Astrocyte of the hippocampus (primary cell): ENCODE results near the gene PEX11B.

ENCODE experiments used
- DNase-seq: peaks from one replicate; pipeline ENCODE4 v3.0.0; 2011; ENCODE audit warnings: low read depth, low spot score

The PEX11B gene

GRCh38 chr1:145908653-145909052 lies 9.9 kb downstream of the PEX11B start:
- peak; percentile 31 for DNase-seq

- DNase-seq = no peak
Observed at GRCh38 chr1:145906954-145907753, 11.4 kb downstream of the PEX11B start.

- DNase-seq = no peak
Observed at GRCh38 chr1:145901312-145902021, 17.1 kb downstream of the PEX11B start.

- no peak for DNase-seq
Observed at GRCh38 chr1:145898756-145899155, 19.8 kb downstream of the PEX11B start.

GRCh38 chr1:145897969-145898368 lies 20.5 kb downstream of the PEX11B start:
- no peak for DNase-seq

GRCh38 chr1:145895471-145895870 lies 23.0 kb downstream of the PEX11B start:
- no peak for DNase-seq

GRCh38 chr1:145893306-145894055 lies 25.0 kb downstream of the PEX11B start:
- no peak for DNase-seq

GRCh38 chr1:145892486-145893087 lies 25.9 kb downstream of the PEX11B start:
- DNase-seq = peak; percentile 69

GRCh38 chr1:145891587-145892485 lies 26.7 kb downstream of the PEX11B start:
- DNase-seq = peak; percentile 99

GRCh38 chr1:145891143-145891542 lies 27.4 kb downstream of the PEX11B start:
- DNase-seq = peak; percentile 79

GRCh38 chr1:145889722-145890121 lies 28.8 kb downstream of the PEX11B start:
- DNase-seq = no peak

GRCh38 chr1:145887631-145888030 lies 30.9 kb downstream of the PEX11B start:
- peak; percentile 39 for DNase-seq

- no peak for DNase-seq
Observed at GRCh38 chr1:145886816-145887215, 31.7 kb downstream of the PEX11B start.

- no peak for DNase-seq
Observed at GRCh38 chr1:145886390-145886789, 32.1 kb downstream of the PEX11B start.

GRCh38 chr1:145885738-145886287 lies 32.7 kb downstream of the PEX11B start, which contains the start of gene ANKRD35:
ANKRD35 (minus strand) TSS chr1:145885866; CDS start chr1:145885758, 108 bp downstream.
- peak; percentile 80 for DNase-seq

GRCh38 chr1:145884675-145885074 lies 33.8 kb downstream of the PEX11B start:
- DNase-seq = no peak

- no peak for DNase-seq
Observed at GRCh38 chr1:145879775-145880174, 38.7 kb downstream of the PEX11B start.

- DNase-seq = no peak
Observed at GRCh38 chr1:145878724-145879123, 39.8 kb downstream of the PEX11B start.

- DNase-seq = no peak
Observed at GRCh38 chr1:145877923-145878486, 40.5 kb downstream of the PEX11B start.

- DNase-seq = no peak
Observed at GRCh38 chr1:145874646-145875045, 43.9 kb downstream of the PEX11B start.
